Vagina (tissue), 2 donors: Measurements from ENCODE around the gene OARD1. TPM values are rescaled to one million over a fixed set of nuclear protein-coding genes. Genes with fewer than 3 reads are reported as not detected.
A peak's percentile ranks its signal among the peaks of the same experiment; 100 is the strongest.

Source experiments
- DNase-seq, 2 donors: peaks; one replicate each; pipeline ENCODE4 v3.0.0-alpha.2; 2017; ENCODE audit errors: extremely low spot score in 2 of 2
- H3K27ac ChIP-seq: fragments of 200-600 bp; sonication (generic); one replicate; pipeline ENCODE4 v1.5.1; 2019
- H3K27me3 ChIP-seq: fragments of 200-600 bp; sonication (generic); one replicate; pipeline ENCODE4 v1.5.1; 2019
- H3K36me3 ChIP-seq, 2 donors: fragments of 200-600 bp; sonication (generic); one replicate each; pipeline ENCODE4 v1.5.1; 2017 to 2019
- H3K4me1 ChIP-seq: fragments of 200-600 bp; sonication (generic); one replicate; pipeline ENCODE4 v1.5.1; 2019
- H3K4me3 ChIP-seq, 2 donors: fragments of 200-600 bp; sonication (generic); 1 replicate in 1 of 2; 2 replicates in 1 of 2; pipeline ENCODE4 v1.5.1; 2016 to 2019
- H3K9me3 ChIP-seq: fragments of 200-600 bp; sonication (generic); one replicate; pipeline ENCODE4 v1.5.1; 2019
- POLR2A ChIP-seq, 2 donors: fragments of 450-650 bp; IDR thresholded peaks; one replicate each; pipeline ENCODE4 v1.6.1; 2017; ENCODE audit warnings: antibody characterized with exemption in 2 of 2, mild to moderate bottlenecking in 2 of 2, moderate library complexity in 2 of 2
- POLR2AphosphoS5 ChIP-seq, 2 donors: sonication (generic); formaldehyde crosslinking; IDR thresholded peaks; one replicate each; pipeline ENCODE4 v1.9.0; 2017; ENCODE audit warnings: antibody characterized with exemption in 2 of 2, mild to moderate bottlenecking in 2 of 2, low read depth in 1 of 2; ENCODE audit not compliant: insufficient read depth in 1 of 2
- intact Hi-C: fragments of 100-400 bp; cut with DNase I; formaldehyde crosslinking; loops from one replicate; pipeline ENCODE4 v1.15.1; 2023
- total RNA-seq: library from RNA; depleted of rRNA; stranded (reverse); fragments of >200 nt; gene quantifications from one replicate; pipeline ENCODE4 v1.2.3, GENCODE V29; 2016
- TF ChIP-seq, protein P1 (sequence below), 3 experiments: fragments of 450-650 bp in 2 of 3; fragments of 200-600 bp in 1 of 3; sonication (generic) in 1 of 3; IDR thresholded peaks; one replicate each; pipeline ENCODE4 v1.5.1; 2017 to 2019; ENCODE audit warnings: antibody characterized with exemption in 3 of 3, mild to moderate bottlenecking in 2 of 3, moderate library complexity in 2 of 3

OARD1 gene
- total RNA-seq, 1 donor from 2014 or later: 14.7 TPM

DNA sequence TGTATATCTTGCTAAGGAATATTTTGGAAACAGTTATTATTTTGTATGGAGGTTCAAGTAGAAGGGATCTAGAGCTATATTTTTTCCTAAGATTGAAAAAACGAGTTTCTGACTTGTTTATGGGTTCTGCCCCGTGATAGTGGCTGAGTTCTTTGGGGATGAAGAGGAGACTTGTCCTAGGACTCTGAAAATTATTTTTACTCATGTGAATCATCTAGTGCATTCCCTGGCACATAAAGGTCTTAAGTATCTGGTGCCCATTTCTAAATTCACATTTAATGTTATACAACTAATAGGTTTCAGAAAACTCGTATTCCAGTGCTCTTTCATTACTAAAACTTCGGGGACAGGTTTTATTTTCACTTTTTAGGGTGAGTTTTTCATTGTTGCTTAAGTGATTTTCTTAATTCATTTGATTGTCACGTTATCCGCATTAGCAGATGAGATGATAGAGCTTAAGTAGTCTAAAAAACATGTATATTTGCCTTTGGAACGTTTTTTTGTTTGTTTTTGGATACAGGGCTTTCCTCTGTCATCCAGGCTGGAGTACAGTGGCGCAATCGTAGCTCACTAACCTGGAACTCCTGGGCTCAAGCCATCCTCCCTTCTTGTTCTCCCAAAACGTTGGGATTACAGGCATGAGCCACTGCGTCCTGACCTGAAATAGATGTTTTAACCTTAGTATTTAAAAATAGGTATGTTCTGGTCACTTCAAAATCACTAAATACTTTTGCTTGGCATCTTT lies 2.7 kb upstream of the OARD1 start:
- H3K9me3 ChIP-seq: no peaks in the 10 kb centered on the region
- intact Hi-C loops: no loop called here

DNA sequence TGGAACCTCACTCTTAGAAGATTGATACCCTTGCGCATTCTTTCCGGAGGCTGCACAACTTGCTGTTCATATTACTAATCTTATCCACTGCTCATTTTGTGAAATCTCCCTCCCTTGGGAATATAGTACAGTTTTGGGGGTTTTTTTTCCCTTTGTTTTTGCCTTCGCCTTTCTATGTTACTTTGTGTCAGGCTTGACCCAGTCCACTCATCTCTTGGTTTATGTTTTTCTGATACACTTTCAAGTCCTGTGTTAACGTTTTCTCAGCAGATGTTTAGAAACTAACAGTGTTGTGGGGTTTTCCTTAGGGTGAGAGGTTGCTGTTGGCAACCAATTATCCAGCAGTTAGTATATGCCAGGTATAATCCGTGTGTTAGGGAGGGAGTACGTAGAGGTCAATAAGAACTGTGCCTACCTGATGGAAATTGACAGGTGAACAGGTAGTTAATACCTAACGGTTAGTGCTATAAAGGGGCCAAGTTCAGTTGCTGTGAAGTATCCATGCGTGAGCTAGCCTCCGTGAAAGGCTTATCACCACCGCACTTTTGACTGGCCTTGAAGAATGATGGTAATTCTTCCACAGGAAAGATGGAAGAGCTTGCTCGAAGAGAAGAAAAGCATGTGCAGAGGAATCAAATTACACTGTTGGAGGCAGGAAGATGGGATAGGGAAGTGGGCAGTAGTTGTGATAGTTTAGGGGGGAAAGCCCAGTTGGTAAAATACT lies 2.0 kb upstream of the OARD1 start:
- peaks cover 37% of the 10 kb centered on the region for H3K4me1 ChIP-seq

More for the DNA sequence above, 2.7 kb upstream of the OARD1 start:
- Histone ChIP-seq H3K4me1 (peaks cover 37% of the 10 kb centered on the region), H3K27ac (peak overlapping the region; percentile 99), H3K4me3 (peak overlapping the region; percentile 91 to 96), H3K36me3 (peaks cover 0 to 11% of the 10 kb centered on the region in 2 donors), H3K27me3 (no peaks in the 10 kb centered on the region)
- no peak for DNase-seq
- TF ChIP-seq POLR2AphosphoS5 (IDR thresholded peaks at IDR 0.05; ENCODE audit: insufficient read depth in 1 of 2, low read depth in 1 of 2) (no peak), POLR2A (IDR thresholded peaks at IDR 0.05) (no peak)
- TF ChIP-seq, protein P1, sequence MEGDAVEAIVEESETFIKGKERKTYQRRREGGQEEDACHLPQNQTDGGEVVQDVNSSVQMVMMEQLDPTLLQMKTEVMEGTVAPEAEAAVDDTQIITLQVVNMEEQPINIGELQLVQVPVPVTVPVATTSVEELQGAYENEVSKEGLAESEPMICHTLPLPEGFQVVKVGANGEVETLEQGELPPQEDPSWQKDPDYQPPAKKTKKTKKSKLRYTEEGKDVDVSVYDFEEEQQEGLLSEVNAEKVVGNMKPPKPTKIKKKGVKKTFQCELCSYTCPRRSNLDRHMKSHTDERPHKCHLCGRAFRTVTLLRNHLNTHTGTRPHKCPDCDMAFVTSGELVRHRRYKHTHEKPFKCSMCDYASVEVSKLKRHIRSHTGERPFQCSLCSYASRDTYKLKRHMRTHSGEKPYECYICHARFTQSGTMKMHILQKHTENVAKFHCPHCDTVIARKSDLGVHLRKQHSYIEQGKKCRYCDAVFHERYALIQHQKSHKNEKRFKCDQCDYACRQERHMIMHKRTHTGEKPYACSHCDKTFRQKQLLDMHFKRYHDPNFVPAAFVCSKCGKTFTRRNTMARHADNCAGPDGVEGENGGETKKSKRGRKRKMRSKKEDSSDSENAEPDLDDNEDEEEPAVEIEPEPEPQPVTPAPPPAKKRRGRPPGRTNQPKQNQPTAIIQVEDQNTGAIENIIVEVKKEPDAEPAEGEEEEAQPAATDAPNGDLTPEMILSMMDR (IDR thresholded peaks at IDR 0.05): no peak

DNA sequence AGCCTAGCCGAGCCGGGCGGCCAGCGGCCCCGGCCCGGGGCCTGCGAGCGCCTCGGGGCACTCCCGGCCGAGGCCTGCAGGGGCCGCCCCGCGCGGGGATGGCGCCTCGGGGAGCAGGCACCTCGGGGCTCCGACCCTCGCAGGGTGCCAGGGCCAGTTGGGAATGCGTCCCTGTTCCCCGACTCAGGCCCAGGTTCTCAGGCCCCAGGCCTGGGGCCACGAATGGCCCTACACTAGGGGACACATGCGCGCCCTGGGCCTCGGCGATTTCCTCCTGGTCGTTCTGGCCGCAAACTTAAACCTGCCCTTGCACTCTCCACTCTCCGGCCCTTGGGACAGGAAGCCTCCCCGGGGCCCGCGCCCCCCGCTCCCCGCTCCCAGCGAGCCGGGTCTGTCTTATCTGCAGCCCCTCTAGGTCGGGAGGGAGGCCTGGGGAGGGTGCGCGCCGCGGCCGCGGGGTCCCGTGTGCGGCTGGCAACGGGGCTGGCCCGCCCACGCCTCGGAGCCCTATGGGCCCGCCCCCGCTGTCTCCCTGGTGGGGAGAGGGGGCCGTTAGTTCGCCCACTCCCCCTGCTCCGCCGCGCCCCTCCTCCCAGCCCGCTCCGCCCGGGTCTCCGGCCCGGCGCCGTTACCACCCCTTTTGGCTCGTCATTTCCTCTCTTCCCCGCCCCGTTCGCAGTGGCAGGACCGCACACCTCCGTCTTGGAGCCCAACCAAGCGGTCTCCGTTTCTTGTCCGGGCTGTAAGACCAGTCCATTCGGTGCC lies 1.2 kb upstream of the OARD1 start:
- TF ChIP-seq, protein P1 (IDR thresholded peaks at IDR 0.05): peak in 1 of 3 experiments; percentile 7
- peak; percentile 13 to 95 for TF ChIP-seq POLR2A (IDR thresholded peaks at IDR 0.05)
- peak; percentile 64 to 77 for TF ChIP-seq POLR2AphosphoS5 (IDR thresholded peaks at IDR 0.05; ENCODE audit: insufficient read depth in 1 of 2, low read depth in 1 of 2)
- intact Hi-C loops: no loop called here
- Histone ChIP-seq H3K27ac (peak overlapping the region; percentile 99), H3K4me1 (peaks cover 37% of the 10 kb centered on the region), H3K9me3 (no peaks in the 10 kb centered on the region), H3K27me3 (no peaks in the 10 kb centered on the region), H3K36me3 (no peaks in the 10 kb centered on the region), H3K4me3 (peak overlapping the region; percentile 91 to 96)
- no peak for DNase-seq

More for the DNA sequence above, 2.0 kb upstream of the OARD1 start:
- Histone ChIP-seq H3K36me3 (peaks cover 0 to 4% of the 10 kb centered on the region in 2 donors), H3K27ac (peak overlapping the region; percentile 99), H3K27me3 (no peaks in the 10 kb centered on the region), H3K9me3 (no peaks in the 10 kb centered on the region), H3K4me3 (peak overlapping the region; percentile 91 to 96)
- intact Hi-C loops: no loop called here
- no peak for DNase-seq
- TF ChIP-seq POLR2AphosphoS5 (IDR thresholded peaks at IDR 0.05; ENCODE audit: insufficient read depth in 1 of 2, low read depth in 1 of 2) (no peak), POLR2A (IDR thresholded peaks at IDR 0.05) (no peak)
- TF ChIP-seq, protein P1 (IDR thresholded peaks at IDR 0.05): no peak

DNA sequence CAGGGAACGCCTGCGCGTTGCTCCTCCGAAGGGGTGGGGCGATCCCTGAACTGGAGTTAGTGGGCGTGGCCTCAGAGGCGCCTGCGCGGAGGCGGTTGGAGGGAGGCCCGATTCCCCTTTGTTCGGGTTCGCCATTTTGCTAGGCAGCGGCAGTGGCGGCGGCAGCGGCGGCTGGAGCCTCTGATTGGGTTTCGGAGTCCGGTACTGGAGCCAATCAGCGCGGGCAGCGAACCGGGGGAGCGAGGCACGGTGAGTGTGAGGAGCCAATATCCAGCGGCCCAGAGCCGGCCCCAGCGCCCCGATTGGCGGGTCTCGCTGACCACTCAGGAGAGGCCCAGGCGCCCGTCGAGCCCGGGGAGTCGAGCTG lies 663 bp upstream of the OARD1 start, which contains the start of gene NFYA:
Gene NFYA, plus strand, starts transcription at position 139 of the 367 bp plus-strand sequence. CDS start 6,116 bp downstream, outside the sequence.
- H3K27ac ChIP-seq: peak within 1 kb of the TSS; percentile 99
- peaks cover 37% of the 10 kb centered on the region for H3K4me1 ChIP-seq
- DNase-seq: peak in 1 of 2 donors; percentile 99
- H3K27me3 ChIP-seq: no peaks in the 10 kb centered on the region
- TF ChIP-seq, protein P1 (IDR thresholded peaks at IDR 0.05): no peak
- TF ChIP-seq POLR2AphosphoS5 (IDR thresholded peaks at IDR 0.05; ENCODE audit: insufficient read depth in 1 of 2, low read depth in 1 of 2): no peak
- no peak for TF ChIP-seq POLR2A (IDR thresholded peaks at IDR 0.05)
- intact Hi-C loops: no loop called here
- H3K36me3 ChIP-seq: no peaks in the 10 kb centered on the region
- peak within 1 kb of the TSS; percentile 91 to 96 for H3K4me3 ChIP-seq
- no peaks in the 10 kb centered on the region for H3K9me3 ChIP-seq
